ENCODE measurements around the gene YWHAB. TPM values are rescaled to one million over a fixed set of nuclear protein-coding genes. Genes with fewer than 3 reads are reported as not detected.

The YWHAB gene
- total and polyA plus RNA-seq, 5 donors, result 53.4 to 121 (median 107) TPM

DNA sequence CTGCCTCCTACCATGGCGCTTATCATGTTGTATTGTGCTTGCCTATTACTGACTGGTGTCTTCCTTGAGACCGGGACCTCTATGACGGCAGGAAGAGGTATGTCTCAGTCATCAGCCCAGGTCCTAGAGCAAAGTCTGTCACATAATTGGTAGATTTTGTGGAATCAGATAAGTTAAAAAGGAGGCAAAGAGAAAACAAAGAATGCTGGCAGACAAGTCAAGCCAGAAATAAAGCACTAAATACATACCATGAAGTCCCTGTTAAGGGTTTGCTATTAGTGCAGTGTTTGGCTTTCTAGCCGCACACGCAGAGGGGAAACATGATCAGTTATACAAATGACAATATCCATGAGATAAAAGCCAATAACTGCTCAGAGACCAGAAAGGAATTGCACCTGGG is 68.7 kb downstream of the YWHAB start:
- 96% methylated on average over 5 of the region's 5 CpGs for WGBS
- DNase-seq, result no peak
- no peak overlapping the region for H3K4me3 ChIP-seq (ENCODE audit: low read length)

GRCh38 chr20:44955270-44955669 is 69.8 kb downstream of the YWHAB start:
- H3K27ac ChIP-seq (ENCODE audit: low read length), result no peak overlapping the region
- H3K9me3 ChIP-seq (ENCODE audit: control insufficient read depth, low read length), result no peaks in the 10 kb centered on the region
- peaks cover 1% of the 10 kb centered on the region for H3K4me1 ChIP-seq (ENCODE audit: control insufficient read depth, insufficient read depth, low read length)
- H3K27me3 ChIP-seq (ENCODE audit: control insufficient read depth, insufficient read depth), result no peaks in the 10 kb centered on the region
- H3K4me3 ChIP-seq (ENCODE audit: low read length), result no peak overlapping the region
- 59% methylated on average over 4 of the region's 4 CpGs for WGBS
- intact Hi-C loops (cut with DNase I), result no loop called here
- no peak for DNase-seq
- ATAC-seq, result no peak

More for the DNA sequence above, 68.7 kb downstream of the YWHAB start:
- H3K9me3 ChIP-seq (ENCODE audit: control insufficient read depth, low read length), result no peaks in the 10 kb centered on the region
- H3K27ac ChIP-seq (ENCODE audit: low read length), result no peak overlapping the region
- no peaks in the 10 kb centered on the region for H3K27me3 ChIP-seq (ENCODE audit: control insufficient read depth, insufficient read depth)
- H3K4me1 ChIP-seq (ENCODE audit: control insufficient read depth, insufficient read depth, low read length), result no peaks in the 10 kb centered on the region
- intact Hi-C loops (cut with DNase I), result no loop called here
- no peak for ATAC-seq

- no peak overlapping the region for H3K4me3 ChIP-seq (ENCODE audit: low read length)
- H3K4me1 ChIP-seq (ENCODE audit: control insufficient read depth, insufficient read depth, low read length), result peaks cover 1% of the 10 kb centered on the region
- H3K9me3 ChIP-seq (ENCODE audit: control insufficient read depth, low read length), result no peaks in the 10 kb centered on the region
- ATAC-seq (no peak), DNase-seq (no peak)
- H3K27me3 ChIP-seq (ENCODE audit: control insufficient read depth, insufficient read depth), result no peaks in the 10 kb centered on the region
- WGBS, result 91% methylated on average over 3 of the region's 3 CpGs
- no peak overlapping the region for H3K27ac ChIP-seq (ENCODE audit: low read length)
- intact Hi-C loops (cut with DNase I), result no loop called here
Observed at GRCh38 chr20:44956410-44956809, 70.9 kb downstream of the YWHAB start.

Other genes starting within 250 kb of the YWHAB start
- gene ADA, start 234.0 kb upstream of the YWHAB start, total RNA-seq, result 10 to 100 TPM; 11.6 to 22.8 (median 12.4) TPM
- 12.4 TPM for gene ADA, start 234.0 kb upstream of the YWHAB start, polyA plus RNA-seq
- 100 to 1,000 TPM in 1 of 4 donors, 10 to 100 TPM in 3; 85.2 to 292 (median 98.2) TPM for gene CCN5, start 170.3 kb upstream of the YWHAB start, total RNA-seq
- 102 TPM for gene CCN5, start 170.3 kb upstream of the YWHAB start, polyA plus RNA-seq
- 1 to 10 TPM in 3 of 4 donors, under 1 TPM in 1; 0.65 to 1.3 (median 1.1) TPM for gene KCNK15, start 139.8 kb upstream of the YWHAB start, total RNA-seq
- gene KCNK15, start 139.8 kb upstream of the YWHAB start, polyA plus RNA-seq, result 0.70 TPM
- gene RIMS4, start 75.2 kb upstream of the YWHAB start, total RNA-seq, result 1 to 10 TPM in 3 of 4 donors, under 1 TPM in 1; 0.57 to 2.4 (median 1.3) TPM
- 0.38 TPM for gene RIMS4, start 75.2 kb upstream of the YWHAB start, polyA plus RNA-seq
- gene PABPC1L, start 24.4 kb downstream of the YWHAB start, total RNA-seq, result 1 to 10 TPM; 3.6 to 5.3 (median 4.1) TPM
- gene PABPC1L, start 24.4 kb downstream of the YWHAB start, polyA plus RNA-seq, result 3.3 TPM
- gene TOMM34, start 74.7 kb downstream of the YWHAB start, total RNA-seq, result 10 to 100 TPM; 12.1 to 16.8 (median 13.7) TPM
- gene TOMM34, start 74.7 kb downstream of the YWHAB start, polyA plus RNA-seq, result 11.1 TPM
- 10 to 100 TPM; 13.8 to 14.4 (median 14.1) TPM for gene STK4, start 80.8 kb downstream of the YWHAB start, total RNA-seq
- gene STK4, start 80.8 kb downstream of the YWHAB start, polyA plus RNA-seq, result 4.6 TPM
- 1 to 10 TPM in 1 of 4 donors, under 1 TPM in 3; 0.37 to 1.2 (median 0.58) TPM for gene KCNS1, start 215.4 kb downstream of the YWHAB start, total RNA-seq
- gene KCNS1, start 215.4 kb downstream of the YWHAB start, polyA plus RNA-seq, result 0.27 TPM
- not detected for gene WFDC5, start 229.5 kb downstream of the YWHAB start, total RNA-seq
- gene WFDC5, start 229.5 kb downstream of the YWHAB start, polyA plus RNA-seq, result not detected
- gene WFDC12, start 238.8 kb downstream of the YWHAB start, total RNA-seq, result not detected
- not detected for gene WFDC12, start 238.8 kb downstream of the YWHAB start, polyA plus RNA-seq

All from right cardiac atrium (tissue), 5 donors.